Measurements from ENCODE around the gene LBHD2. TPM values are rescaled to one million over a fixed set of nuclear protein-coding genes. Genes with fewer than 3 reads are reported as not detected.

LBHD2 gene
- total and polyA plus RNA-seq, 2 of the 13 experiments (the other 11 are each of a cell fraction or from before 2014, with no cell fraction given), result 0.67 to 1.00 TPM

GRCh38 chr14:103135333-103136260 lies 51.6 kb downstream of the LBHD2 start (continued):
- TF ChIP-seq, protein P1, sequence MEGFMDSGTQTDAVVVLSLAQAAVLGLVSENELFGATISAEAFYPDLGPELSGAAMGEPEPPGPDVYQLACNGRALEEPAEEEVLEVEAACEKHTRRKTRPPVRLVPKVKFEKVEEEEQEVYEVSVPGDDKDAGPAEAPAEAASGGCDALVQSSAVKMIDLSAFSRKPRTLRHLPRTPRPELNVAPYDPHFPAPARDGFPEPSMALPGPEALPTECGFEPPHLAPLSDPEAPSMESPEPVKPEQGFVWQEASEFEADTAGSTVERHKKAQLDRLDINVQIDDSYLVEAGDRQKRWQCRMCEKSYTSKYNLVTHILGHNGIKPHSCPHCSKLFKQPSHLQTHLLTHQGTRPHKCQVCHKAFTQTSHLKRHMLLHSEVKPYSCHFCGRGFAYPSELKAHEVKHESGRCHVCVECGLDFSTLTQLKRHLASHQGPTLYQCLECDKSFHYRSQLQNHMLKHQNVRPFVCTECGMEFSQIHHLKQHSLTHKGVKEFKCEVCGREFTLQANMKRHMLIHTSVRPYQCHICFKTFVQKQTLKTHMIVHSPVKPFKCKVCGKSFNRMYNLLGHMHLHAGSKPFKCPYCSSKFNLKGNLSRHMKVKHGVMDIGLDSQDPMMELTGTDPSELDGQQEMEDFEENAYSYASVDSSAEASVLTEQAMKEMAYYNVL (CRISPR knock-in tag; IDR thresholded peaks at IDR 0.05; ENCODE audit: borderline replicate concordance), result no peak
- TF ChIP-seq KDM5B (CRISPR knock-in tag; IDR thresholded peaks at IDR 0.05; ENCODE audit: borderline replicate concordance) (no peak), PRPF4 (IDR thresholded peaks at IDR 0.05; ENCODE audit: low read depth, low read length, poor library complexity, severe bottlenecking) (no peak), CENPX (CRISPR knock-in tag; IDR thresholded peaks at IDR 0.05) (no peak), RFXANK (CRISPR knock-in tag; IDR thresholded peaks at IDR 0.05) (no peak), KMT2A (CRISPR knock-in tag; IDR thresholded peaks at IDR 0.05) (no peak), JUND (CRISPR knock-in tag; IDR thresholded peaks at IDR 0.05) (no peak), ZNF143 (CRISPR knock-in tag; IDR thresholded peaks at IDR 0.05) (no peak)

DNA sequence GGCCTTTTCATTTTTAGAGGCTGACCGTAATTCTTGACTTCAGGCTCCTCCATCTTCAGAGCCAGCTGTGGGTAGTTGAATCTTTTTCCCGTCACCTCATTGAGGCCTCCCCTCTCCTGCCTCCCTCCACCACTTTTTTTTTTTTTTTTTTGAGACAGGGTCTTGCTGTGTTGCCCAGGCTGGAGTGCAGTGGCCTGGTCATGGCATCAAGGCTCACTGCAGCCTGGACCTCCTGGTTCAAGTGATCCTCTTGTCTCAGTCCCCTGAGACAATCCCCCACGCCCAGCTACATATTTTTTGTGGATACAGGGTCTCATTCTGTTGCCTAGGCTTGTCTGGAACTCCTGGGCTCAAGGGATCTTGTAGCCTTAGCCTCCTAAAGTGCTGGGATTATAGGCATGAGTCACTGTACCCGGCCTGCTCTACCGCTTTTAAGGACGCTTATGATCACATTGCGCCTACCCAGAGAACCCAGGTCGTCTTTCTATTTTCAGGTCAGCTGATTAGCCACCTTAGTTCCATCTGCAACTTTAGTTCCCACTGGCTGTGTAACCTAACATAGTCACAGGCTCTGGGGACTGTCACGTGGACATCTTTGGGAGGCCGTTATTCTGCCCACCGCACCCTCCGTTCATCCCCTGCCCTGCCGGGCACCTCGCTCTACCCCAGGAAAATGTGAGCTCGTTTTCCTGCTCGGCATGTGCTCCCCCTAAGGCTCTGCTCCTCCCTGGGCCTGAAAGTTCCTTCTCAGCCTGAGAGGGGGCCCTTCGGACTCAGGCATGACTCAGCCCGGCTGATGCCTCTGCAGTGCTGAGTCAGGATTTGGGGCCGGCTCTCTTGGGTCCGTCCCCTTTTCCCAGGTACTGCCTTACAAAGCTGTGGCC lies 52.6 kb downstream of the LBHD2 start:
- no peak for FAIRE-seq
- no peak overlapping the region for H3K4me2 ChIP-seq (ENCODE audit: low read depth, low read length)
- WGBS (ENCODE audit: low lambda C conversion rate), result 53% methylated on average over 20 of the region's 20 CpGs
- H3K4me3 ChIP-seq (replicated peaks in 1 of 3; ENCODE audit: insufficient read depth in 1 of 3, low read depth in 2 of 3, low read length in 3 of 3), result no peak overlapping the region
- BruUV-seq (replicated peaks), result no TSS peak
- H3K79me2 ChIP-seq (ENCODE audit: insufficient read depth, low read length), result no peaks in the 10 kb centered on the region
- H4K20me1 ChIP-seq (ENCODE audit: insufficient read depth, low read length), result no peaks in the 10 kb centered on the region; the same call in 1 of the 2 replicates
- no peak overlapping the region for H3K9ac ChIP-seq (ENCODE audit: insufficient read depth, low read depth, low read length)
- no peak overlapping the region for H2AFZ ChIP-seq (ENCODE audit: low read length)
- no peaks in the 10 kb centered on the region for H3K9me3 ChIP-seq (ENCODE audit: low read length)
- DNase-seq (ENCODE audit: low spot score), result no peak
- intact Hi-C loops (cut with micrococcal nuclease; ENCODE audit: unreplicated experiment), result no loop called here
- no peaks in the 10 kb centered on the region for H3K36me3 ChIP-seq (replicated peaks in 1 of 2; ENCODE audit: control insufficient read depth in 1 of 2, insufficient read depth in 2 of 2, low read length in 2 of 2)
- POLR2A ChIA-PET, result interaction anchor here (1.2 kb wide), 1 partner anchor 18 kb away, joined by 3 read pairs; no protein-coding TSS in a partner anchor
- CTCF ChIA-PET (ENCODE audit: low intra/inter-chr PET ratio, low total read pairs), result no interaction called here
- peaks cover 2 to 24% of the 10 kb centered on the region in 2 experiments; a peak in 2 of 5 replicates for H3K27me3 ChIP-seq (ENCODE audit: control insufficient read depth in 1 of 2, insufficient read depth in 2 of 2, low read length in 2 of 2)
- H3K27ac ChIP-seq (ENCODE audit: extremely low read length, insufficient read depth, low read length), result no peak overlapping the region
- ATAC-seq, result no peak
- in situ Hi-C loops (cut with HindIII; ENCODE audit: extremely low pct_ligation_motif_present, low pct_unique_long_range_greater_than_20kb), result no loop called here
- peaks cover 47% of the 10 kb centered on the region for H3K4me1 ChIP-seq (ENCODE audit: insufficient read depth, low read length)
- 0 out of 2 replicates have a peak, but pooled peaks have one; percentile 13 for TF ChIP-seq ZNF121 (CRISPR knock-in tag; IDR thresholded peaks at IDR 0.05)
- TF ChIP-seq BCLAF1 (IDR thresholded peaks at IDR 0.05), result no peak
- TF ChIP-seq MAFK (conservative IDR thresholded peaks at IDR 0.05 in 1 of 2, IDR thresholded peaks at IDR 0.05 in 1 of 2; ENCODE audit: low read length in 2 of 2), result peak; percentile 80 to 88
- no peak for TF ChIP-seq ZNF354B (CRISPR knock-in tag; IDR thresholded peaks at IDR 0.05)
- TF ChIP-seq, protein P2, sequence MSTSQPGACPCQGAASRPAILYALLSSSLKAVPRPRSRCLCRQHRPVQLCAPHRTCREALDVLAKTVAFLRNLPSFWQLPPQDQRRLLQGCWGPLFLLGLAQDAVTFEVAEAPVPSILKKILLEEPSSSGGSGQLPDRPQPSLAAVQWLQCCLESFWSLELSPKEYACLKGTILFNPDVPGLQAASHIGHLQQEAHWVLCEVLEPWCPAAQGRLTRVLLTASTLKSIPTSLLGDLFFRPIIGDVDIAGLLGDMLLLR (CRISPR knock-in tag; IDR thresholded peaks at IDR 0.05), result no peak
- peak; percentile 18 for TF ChIP-seq XRCC5 (optimal IDR thresholded peaks at IDR 0.05; ENCODE audit: low read length)
- peak; percentile 82 for TF ChIP-seq MAFF (IDR thresholded peaks at IDR 0.05; ENCODE audit: low read depth, low read length)
- TF ChIP-seq ZNF274 (CRISPR knock-in tag; IDR thresholded peaks at IDR 0.05), result no peak
